DMS53 (cell line): ENCODE results near the gene PRLR.
A peak's percentile ranks its signal among the peaks of the same experiment; 100 is the strongest.

Source experiments
- DNase-seq: peaks from one replicate; lab custom pipeline; 2025; lab: John Stamatoyannopoulos, UW

Gene PRLR

DNA sequence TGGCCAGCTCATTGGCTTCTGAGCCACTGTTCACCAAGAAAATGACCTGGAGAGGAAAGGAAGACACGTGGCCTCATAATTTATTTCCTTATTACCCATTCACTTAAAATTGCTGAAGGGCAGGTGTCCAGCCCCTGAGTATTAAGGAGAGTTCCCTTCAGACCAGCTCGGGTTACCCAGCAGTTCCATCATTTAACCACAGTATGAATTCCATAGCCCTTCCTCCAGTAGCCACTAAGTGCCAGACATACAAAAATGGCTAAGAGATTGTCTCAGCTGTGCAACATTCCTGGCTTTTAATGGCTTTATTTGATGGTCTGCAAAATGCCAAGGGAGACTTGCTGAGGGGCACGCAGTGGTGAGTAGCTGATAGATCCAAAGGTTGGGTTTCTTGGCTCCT is 195.0 kb downstream of the PRLR start:
- no peak for DNase-seq

DNA sequence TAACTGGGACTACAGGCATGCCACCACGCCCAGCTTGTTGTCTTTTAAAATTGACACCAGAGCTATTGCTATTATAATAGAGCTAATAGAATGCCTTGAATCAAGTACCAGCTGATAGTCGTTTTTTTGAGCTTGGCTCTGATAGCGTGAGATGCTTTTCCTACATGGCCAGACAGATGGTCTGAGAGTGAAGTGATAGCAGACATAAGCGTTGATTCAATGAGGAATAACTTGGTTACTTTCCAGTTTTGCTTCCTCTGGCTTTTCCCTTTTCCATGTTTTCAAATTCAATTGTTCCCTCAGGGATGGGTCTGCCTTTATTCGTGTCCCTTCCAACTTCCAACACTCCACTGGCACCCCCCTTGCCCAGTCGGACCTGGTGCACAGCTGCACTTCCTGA is 197.9 kb downstream of the PRLR start:
- DNase-seq: no peak

- DNase-seq: no peak
Measured at GRCh38 chr5:35031276-35031675, 199.0 kb downstream of the PRLR start.

DNA sequence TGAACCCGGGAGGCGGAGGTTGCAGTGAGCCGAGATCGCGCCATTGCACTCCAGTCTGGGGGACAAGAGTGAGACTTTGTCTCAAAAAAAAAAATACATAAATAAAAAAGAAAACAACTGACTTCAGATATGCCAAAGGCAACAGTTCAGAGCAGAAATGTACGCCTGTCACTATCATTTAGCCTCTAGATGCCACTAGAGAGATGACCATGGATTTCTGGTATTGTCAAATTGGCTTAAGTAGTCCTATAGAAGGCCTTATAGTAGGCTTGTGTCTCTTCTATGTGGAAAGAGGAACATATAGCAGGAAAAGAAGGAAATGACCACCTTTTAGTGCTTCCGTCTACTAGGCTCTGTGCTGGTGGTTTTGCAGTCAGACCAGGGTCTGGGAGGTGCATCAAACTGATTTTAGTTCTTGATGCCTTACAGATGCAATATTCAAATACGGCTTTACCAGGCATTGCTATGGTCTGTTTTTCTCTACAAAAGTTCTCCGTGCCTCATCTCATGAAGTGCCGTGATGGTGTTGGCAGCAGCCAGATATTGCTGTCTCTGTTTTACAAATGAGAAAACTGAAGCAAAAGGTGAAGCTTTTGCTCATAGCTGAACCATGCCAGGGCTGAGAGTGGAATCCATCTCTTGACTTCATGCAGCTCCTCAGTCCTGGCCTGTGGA is 199.7 kb downstream of the PRLR start:
- DNase-seq: peak; percentile 24

DNA sequence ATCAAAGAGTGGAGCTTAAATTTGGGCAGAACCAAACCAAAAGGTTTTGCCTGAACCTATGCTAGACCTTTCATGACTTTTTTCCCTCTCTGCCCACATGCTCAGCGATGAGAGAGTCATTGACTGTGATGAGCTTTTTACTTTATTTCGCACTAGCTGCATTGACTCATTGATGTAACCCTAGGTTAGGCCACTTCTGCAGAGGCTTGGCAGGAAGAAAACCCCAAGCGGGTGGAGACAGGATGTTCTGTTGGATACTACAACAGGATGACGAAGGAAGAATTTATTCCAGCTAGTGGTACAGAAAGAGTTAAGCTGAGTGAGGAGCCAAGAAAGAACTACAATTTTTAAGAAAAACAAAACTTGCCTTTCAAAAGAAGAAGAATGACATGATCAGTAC is 201.0 kb downstream of the PRLR start:
- DNase-seq: no peak

DNA sequence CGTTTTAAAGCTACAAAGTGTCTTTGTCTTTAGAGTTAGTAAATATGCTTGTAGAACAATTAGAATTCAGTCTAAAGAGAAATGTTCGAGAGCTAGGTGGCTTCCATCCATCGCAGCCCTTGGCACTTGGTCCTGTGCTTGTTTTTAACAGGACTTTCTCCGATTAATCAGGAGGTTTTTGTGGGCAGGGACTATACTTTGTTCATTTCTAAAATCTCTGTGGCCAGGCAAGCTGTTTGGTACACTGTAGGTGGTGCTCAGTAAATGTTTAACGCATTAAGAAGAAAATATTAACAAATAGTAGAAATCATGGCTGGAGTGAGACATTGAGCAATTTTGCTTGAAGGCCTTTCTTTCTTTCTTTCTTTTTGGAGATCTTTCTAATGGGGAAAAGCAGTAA is 203.3 kb downstream of the PRLR start:
- no peak for DNase-seq

DNA sequence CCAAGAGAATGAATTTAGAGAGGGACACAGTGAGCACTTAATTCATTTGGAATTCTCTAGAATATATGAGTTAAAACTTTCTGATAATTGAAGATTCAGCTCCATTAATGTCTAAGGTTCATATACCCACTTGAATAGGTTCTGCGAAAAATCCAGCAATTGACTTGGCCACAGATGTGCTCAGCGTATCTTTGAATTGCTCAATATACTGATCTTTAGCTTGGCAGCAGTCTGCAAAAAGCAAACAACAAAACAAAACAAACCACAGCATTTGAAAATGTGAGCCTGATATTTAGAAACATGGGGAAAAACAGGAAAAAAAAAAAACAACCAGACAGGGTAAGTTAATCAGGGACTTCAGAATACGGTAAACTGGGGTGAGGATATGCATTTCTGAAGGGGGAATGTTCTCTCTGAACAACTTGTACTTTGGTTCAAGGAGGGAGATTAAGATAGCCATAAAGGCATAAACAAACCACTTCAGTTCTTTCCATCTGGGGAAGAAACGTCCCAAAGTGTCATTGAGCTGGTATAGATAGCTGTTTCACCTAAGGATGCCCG is 203.9 kb downstream of the PRLR start:
- DNase-seq: no peak

- DNase-seq: no peak
Measured at GRCh38 chr5:35024911-35025510, 205.3 kb downstream of the PRLR start.

- no peak for DNase-seq
Measured at GRCh38 chr5:35023391-35024178, 206.7 kb downstream of the PRLR start.

- DNase-seq: no peak
Measured at GRCh38 chr5:35016174-35017051, 213.9 kb downstream of the PRLR start.

- DNase-seq: no peak
Measured at GRCh38 chr5:35015063-35015462, 215.2 kb downstream of the PRLR start.

- DNase-seq: no peak
Measured at GRCh38 chr5:35012796-35013195, 217.5 kb downstream of the PRLR start.

GRCh38 chr5:35012365-35012764 is 217.9 kb downstream of the PRLR start:
- no peak for DNase-seq

GRCh38 chr5:35010676-35011075 is 219.6 kb downstream of the PRLR start:
- DNase-seq: no peak

DNA sequence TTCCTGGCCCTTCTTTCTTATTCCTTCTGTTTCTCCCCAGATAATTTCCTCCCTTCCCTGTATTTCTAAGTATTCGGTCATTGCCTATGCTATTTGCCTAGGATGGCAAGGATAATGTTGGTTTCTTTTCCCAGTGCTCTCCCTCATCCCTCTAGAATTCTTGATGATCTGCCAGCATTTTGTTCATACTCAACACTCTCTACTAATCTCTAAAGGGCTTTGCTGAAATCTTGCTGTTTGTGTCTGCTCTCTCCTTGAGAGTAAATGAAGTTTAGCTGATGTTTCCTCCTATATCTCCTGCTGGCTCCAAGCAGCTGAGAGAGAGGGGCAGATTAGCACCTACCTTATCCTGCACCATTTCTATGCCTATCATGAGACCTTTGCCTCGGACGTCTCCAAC is 220.6 kb downstream of the PRLR start:
- DNase-seq: no peak

DNA sequence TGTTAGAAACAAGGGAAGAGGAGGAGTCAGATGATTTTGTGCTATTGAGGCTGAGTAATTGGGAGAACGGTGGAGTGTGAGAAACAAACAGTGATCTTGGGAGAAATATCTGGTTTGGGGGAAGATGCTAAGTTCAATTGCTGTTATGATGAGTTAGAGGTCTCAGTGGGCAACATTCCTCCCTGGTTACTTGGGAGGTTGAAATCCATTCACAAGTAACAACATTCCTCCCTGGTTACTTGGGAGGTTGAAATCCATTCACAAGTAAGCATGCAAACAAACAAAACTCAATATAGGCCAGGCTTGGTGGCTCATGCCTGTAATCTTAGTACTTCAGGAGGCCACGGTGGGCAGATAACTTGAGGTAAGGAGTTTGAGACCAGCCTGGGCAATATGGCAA is 221.3 kb downstream of the PRLR start:
- DNase-seq: no peak

DNA sequence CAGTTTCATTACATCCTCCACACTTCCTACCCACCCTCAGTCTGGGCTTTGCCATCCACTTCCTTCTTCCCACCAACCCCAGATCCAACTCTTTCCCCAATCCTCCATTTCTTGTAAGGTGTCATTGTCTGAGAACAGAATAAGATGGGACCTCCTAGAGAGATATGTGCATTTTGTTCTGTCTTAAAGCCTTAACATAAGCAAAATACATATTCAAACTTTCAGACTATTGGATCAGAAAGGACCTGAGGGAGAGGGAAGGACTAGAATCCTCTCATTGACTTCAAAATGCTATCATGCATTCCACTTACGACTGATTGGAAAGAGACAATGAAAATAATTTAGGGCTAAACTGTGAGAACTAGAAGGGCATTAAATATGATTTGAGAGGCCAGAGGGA is 225.5 kb downstream of the PRLR start:
- no peak for DNase-seq

GRCh38 chr5:35004200-35004599 is 226.1 kb downstream of the PRLR start:
- no peak for DNase-seq

- DNase-seq: peak; percentile 78
Measured at GRCh38 chr5:35003018-35003957, 227.0 kb downstream of the PRLR start.

DNA sequence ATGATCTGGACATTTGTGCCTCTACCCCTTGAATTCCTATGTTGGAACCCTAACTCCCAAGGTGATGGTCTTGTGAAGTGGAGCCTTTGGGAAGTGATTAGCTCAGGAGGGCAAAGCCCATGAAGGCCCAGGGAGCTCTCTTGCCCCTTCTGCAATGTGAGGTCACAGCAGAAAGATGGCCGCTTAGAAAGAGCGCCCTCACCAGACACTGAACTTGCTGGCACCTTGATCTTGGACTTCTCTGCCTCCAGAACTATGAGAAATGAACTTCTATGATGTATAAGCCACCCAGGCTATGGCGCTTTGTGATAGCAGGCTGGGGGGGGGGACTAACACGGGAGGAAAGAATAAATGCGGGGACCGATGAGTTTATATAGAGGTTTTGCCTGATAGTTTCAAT is 227.8 kb downstream of the PRLR start:
- no peak for DNase-seq

GRCh38 chr5:35001842-35002241 is 228.4 kb downstream of the PRLR start:
- DNase-seq: no peak
